Stimulated activated CD4-positive, alpha-beta T cell treated with anti-CD3 and anti-CD28 coated beads, Interleukin-4, amount 100 ng/mL, for 48 hours (primary cell): ENCODE results near the gene MFAP3L.

Experiments
- DNase-seq, 2 donors: peaks; one replicate each; pipeline ENCODE4 v3.0.0-alpha.2; 2020; ENCODE audit warnings: low read depth in 2 of 2

The MFAP3L gene

DNA sequence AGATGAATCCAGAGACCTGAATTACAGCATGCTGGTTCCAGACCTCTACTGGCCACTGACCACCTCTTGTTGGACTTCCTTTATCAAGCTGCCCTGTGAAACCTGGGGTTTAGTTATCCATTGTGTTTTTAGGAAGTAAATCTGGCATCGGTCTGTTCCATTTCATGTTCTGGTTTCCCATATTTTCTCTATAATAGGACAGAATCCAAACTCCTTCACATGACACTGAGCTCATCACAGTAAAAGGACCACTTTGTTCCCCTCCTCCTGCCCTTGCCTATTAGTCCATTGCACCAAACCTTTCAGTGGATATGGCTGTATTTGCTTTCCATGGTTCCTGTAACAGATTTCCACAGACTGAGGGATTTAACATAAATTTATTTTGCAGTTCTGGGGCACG lies 4.0 kb downstream of the MFAP3L start:
- DNase-seq = no peak

DNA sequence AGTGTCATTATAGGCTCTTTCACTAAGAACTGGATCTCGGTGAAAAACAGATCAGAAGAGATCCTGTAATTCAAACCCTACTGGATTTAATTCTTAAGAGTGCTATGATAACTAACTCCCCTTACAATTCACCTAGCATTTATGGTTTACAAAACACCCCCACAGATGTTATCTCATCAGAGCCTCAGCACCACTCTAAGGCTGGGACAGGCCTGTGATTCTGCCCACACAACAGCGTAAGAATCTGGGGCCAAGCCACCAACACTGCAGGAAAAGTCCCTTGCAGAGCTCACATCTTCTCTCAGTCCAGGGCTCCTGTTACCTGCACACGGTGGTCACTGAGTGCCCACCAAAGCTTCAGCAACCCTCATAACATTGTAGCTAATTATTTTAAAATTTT lies 8.9 kb downstream of the MFAP3L start:
- DNase-seq = no peak

DNA sequence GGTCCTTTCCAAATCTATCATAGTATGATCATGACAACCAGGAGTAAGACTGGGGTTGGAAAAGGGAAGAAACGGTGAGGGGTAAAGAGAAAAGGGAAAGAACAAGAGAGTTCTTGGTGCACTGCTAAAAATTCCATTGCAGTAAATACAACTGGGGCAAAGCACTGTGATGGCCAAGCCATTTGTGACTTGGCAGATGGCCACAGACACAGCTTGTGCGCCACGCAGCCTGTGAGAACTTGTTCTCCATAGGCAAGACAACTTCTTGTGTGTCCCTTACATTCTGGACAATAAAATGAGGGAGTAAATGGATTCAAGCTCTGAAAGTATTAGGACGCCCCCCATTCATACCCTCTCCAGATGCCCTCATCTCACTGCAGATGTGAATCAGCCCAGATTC lies 10.9 kb downstream of the MFAP3L start:
- no peak for DNase-seq

DNA sequence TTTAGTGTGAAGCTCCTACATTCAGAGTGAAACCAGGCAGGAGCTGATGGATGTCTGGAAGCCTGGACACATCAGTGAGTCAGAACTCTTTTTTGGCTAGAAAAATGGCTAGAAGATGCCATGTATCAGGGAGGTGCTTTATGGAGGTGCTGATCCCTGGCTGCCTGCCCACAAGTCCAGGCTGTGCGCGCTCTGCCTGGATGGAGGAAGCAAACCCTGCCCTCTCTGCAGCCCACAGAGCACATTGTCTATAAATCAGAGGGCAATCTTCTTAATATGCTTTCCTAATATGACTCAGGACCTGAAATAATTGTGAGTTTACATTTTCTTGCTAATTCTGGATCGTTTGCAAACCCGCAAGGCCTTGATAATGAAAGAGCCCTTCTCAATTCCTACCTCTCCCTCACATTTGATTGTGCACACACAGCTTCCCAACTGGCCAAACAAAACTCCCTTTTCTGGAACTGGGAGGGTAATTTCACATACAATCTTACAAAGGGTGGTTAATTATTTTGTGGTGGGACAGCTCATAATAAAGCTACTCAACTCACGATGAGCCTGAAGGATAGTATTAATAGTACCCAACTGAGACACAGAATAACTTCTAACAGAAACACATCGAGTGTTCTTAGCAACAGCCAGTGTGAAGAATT lies 11.7 kb downstream of the MFAP3L start:
- no peak for DNase-seq

DNA sequence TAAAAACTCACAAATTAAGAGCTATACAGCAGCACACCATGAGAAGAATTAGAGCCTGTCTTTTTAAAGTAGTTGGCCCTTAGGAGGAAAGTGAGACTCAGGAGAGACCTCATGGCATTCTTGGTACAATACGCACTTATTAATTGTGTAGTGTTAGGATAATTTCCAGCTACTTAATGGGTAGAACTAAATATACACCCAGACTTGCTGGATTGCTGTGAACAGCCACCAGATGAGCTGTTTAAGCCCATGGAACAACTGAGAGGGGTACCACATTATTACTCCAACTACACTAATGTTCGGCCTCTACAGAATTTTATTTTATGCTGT lies 13.6 kb downstream of the MFAP3L start:
- no peak for DNase-seq

DNA sequence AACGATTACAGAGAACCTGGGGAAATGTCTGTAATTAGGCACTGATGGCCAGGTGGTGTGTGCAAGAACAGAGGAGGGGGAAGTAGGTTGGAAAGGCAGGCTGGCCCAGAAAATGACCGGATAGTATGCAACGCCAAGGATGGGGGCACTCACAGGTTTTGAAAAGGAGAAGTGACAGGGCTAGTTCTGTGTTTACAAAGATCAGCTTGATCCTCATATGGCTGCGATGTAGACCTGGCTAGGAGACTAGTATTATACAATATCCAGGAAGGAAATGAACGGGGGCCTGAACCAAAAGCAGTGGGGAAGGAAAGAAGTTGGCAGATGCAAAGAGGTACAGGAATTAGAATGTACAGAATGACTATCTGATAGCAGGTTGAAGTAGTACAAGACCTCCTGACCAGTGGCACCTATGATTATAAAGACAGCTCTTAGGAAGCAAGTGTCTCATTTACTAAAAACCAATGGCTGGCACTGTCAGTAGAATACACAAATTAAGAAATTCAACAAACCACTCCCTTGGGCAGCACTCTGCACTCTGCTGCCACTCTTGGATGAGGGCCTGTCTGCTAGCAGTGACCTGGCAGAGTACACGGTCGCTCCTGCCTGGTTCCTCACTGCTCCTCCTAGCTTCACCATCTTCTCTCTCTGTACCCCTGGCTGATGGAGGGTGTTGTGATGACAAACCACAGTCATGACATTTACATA lies 14.1 kb downstream of the MFAP3L start:
- DNase-seq = no peak

DNA sequence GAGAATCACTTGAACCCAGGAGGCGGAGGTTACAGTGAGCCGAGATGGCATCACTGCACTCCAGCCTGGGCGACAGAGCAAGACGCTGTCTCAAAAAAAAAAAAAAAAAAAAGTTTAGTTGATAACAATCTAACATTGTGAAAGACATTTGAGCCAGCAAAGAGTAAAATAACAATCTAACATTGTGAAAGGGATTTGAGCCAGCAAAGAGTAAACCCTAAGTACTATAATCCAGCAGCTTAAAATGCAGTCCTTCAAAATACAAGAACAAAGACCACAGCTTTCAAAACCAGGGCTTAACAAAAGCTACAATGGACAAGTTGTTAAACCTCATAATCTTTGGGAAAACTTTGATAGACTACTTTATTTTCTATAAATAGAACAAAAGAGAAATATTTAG lies 16.9 kb downstream of the MFAP3L start:
- no peak for DNase-seq

DNA sequence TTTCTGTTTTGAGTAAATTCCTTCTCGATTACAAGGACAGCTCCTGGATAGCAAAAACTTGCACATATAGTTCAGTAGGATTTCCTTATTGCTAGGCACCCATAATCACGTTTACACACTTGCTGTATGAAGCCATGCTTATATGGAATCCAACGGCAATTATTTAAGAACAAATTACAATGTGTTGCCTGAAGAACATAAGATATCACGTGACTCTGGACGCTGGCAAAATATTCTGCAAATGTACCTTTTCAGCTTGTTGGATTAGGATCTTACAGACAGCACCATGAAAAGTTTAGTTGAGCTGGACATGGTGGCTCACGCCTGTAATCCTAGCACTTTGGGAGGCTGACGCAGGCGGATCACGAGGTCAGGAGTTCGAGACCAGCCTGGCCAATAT lies 17.4 kb downstream of the MFAP3L start:
- DNase-seq = no peak

DNA sequence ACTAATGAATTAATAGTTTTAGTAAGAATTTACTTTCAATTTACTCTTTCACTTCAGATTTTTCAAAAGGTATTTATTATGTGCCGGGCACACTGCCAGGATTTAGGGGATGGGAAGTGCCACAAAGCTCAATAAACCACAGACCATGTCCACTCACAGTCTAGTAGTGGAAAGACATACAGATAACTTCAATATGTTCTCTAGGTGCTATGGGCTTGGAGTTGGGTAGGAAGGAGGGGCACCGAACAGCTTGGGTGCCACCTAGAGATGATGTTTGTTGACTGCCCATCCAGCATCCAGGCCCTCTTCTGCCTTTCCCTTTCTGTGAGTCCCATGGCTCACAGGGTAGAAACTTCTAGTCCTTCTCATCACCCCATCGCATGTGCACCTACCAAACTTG lies 17.8 kb downstream of the MFAP3L start:
- DNase-seq = no peak

DNA sequence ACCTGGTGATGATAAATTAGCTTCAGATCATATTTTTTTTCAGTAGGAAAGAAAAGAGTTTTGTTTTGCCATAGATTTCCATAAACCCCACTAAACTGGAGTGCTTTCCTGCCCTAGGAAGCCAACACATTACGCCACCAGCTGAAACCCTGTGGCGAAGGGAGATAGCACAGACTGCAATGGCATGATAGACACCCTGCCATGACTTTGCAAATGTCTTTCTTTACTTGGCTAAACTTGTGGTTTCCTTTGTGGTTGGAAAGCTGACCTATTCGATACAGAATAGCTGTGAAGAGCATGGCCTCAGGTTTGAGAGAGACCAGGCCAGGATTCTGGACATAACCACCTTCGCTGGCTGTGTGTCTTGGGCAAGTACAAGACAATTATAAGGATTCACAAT lies 19.1 kb downstream of the MFAP3L start:
- no peak for DNase-seq

DNA sequence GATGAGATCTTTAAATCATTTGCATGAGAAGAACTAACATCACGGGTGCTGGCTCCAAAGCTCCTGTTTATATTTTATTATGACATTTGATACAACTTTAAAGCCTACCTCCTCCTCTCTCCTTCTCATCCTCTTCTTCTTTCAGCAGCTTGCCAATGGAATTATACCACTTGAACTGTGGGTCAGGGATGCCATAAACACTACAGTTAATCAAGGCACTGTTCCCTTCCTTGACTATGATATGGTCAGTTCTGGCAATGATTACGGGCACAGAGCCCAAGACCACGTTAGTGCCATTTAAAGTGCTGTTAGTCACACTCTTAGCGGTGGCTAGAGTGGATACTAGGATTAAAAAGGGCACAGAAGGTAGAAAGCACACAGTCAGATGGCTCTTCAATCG lies 20.7 kb downstream of the MFAP3L start:
- DNase-seq = no peak

DNA sequence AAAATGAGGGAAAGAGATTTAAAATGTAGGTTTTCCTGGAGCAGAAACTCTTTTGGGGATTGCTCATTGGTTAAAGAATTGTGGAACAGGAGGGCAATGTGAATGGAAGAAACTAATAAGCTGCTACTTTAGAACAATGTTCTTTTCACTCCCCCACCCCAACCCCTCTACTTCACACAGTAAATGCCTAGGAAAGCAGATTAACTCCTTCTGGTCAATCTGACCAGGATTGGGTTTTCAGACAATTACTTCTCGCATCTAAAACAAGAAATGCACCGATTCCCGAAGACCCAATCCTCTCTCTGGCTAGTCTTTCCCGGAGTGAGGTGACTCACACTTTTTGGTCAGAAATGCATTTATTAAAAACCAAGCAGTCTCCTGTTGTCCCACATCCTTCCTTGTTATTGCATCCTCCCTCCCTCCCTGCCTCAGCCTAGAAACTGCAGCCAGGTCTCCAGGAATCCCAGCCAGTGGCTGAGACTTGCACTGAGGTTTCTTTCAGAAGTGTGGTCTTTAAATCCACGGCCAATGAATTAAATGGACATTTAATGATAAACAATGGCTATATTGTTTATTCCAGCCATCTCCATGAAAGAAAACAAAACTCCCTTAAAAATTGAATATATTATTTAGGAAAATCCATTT lies 21.4 kb downstream of the MFAP3L start:
- no peak for DNase-seq

DNA sequence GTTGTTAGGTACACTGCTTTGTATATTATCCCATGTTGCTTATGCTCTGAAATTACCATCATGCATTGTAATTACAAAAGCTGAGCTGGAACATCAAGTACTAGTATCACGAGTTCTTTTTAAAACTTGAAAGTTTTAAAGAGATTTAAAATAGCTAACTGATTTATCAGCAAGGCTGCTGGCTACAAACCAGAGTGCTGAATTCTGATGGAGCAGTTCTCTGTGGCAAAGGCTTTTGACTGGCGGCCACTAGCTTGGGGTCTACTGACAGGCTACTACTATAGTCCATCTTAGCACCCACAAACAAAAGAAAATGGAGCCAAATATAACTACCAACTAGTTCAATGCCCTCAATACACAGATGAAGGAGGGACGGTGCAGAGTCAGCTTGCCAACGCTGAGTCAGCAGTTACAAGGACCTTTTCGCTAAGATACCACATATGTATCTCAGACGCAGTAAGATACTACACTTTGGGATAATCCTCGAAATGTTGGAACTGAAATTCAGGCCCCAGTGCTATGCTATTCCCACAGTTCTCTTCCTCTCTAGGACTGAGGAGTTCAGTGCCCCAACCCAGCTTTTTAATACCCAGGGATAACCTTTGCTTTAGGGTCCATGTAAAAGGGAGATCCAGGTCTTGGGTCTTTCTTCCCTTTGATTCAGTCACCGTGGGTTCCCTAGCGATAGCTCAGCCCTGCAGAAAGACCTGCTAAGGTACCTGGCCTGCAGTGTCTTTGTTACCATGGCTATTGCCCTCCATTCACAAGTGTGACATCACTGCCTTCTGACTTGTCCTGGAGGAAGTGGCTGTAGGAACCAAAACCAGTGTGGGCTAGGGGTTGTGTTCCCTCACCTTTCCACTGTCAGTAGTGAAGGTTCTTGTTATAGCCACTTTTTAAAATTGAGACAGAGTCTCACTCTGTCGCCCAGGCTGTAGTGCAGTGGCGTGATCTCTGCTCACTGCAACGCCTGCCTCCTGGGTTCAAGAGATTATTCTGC lies 22.8 kb downstream of the MFAP3L start:
- no peak for DNase-seq

DNA sequence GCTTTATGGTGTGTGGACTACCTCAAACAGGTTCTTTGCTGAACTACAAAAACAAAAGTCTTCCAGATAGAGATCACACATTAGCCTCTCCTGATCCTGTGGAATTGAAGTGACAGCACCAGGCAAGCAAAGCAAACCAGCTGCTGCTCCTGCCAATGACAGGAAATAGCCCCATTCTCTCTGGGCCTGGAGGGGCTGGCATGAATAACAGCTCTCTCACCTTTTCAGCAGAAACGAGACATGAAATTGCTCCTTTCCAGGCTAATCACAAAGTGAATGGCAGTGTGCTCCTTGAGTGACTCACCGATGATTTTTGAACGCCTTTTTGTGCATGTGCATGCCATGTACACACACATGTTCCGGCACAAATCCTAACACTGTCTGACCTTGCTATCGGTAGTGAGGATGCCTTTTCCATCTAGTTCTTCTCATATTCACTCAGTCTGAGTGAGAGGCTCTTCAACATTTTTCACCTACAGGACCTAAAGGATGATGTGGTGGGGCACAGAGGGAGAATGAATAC lies 24.4 kb downstream of the MFAP3L start:
- no peak for DNase-seq

DNA sequence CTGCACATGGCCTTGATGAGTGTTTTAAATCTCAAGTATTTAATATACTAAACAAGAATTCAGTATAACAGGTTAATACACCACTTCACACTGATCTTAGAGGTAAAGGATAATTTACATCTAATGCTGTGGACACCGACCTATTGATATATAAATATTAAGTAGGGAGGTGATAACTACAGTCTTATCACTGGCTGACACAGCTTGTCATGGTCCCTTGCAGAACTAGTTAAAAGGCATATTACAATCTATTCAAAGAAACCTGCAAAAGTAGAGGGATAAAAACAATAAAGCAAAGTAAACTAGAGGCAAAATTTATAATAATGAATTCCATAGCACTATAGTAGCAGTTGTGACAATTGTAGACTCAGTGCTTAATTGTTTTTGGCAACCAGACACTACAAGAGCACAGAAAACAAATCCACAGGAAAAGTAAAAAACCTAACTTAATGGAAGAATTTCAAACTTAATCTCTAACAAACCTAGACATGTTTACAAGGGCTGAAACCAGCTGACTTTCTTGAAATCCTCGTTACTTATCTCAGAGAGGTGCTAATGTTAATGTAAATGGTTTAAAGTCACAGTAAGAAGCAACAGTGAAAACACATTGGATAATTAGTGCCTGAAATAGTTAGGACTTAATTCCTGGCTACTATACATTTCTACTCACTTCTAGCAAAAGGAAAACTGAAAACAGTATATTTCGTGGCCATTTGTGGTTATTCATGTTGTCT lies 25.0 kb downstream of the MFAP3L start:
- DNase-seq = no peak

DNA sequence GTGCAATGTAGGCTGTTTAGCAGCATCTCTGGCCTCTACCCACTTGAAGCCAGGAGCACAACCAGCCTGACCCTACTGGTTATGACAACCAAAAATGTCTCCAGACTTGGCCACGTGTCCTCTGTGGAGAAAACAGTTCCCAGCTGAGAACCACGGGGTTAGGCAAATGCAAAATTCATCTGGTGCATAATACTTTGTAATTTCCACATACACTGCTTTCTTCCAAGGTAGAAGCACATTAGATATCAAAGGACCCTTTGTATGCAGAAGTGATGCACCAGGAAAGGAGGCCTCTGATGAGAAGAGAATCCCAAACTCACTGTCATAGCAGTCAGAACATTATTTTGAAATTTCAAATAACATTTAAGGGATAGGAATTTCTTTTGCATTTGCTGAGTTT lies 26.3 kb downstream of the MFAP3L start:
- DNase-seq = no peak

DNA sequence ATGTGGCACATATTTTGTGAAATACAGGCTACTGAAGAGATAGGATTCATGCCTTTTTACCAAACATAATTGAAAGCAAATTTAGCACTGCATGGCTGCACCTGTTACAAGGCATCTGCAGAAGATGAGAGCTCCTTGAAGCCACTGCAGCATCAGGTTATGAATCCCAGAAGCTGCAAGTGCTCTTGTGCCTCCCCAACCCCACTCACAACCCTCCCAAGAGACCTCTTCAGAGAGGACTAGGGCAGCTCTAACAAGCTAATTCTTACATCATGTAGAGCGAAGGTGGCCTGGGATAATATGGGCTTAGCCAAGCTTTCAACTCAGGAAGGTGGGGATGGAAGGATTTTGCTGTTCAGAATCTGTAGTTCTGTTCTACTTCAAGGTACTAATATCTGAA lies 27.2 kb downstream of the MFAP3L start:
- DNase-seq = no peak

DNA sequence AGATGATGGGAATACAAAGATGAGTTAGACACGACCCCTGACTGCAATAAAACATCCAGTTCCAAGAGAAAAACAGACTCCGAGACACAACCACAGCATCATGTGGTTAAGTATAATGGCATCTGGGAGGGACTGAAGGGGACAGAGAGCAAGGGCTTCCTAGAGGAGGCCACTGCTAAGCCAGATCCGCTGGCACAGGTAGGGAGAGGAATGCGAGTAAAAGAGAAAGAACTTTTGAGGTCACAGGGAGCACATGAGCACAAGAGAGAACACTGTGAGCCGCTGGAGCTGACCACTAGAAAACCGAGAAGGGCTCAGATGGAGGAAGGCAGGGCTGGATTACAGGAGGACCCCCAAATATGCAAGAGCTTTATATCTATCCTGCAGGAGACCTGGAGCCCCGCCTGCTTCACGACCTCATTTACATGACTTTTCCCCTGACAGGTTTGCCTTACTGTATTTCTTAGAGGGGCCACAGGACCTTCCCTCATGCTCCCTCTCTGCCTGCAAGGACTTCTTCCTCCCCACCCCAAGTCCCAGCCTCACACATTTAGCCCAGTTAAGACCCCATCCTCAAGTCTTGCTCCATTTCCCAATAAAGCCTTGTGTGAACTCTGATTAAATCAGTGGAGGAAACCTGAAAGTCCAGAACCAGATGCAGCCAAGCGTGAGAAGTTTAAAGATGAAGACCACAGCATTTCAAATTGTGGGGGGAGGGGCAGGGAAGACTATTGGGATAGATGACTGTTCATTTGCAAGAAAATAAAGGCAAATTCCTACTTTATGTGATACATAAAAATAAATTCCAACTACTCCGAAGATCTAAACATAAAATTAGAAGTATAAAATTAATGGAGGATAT lies 29.6 kb downstream of the MFAP3L start:
- no peak for DNase-seq

DNA sequence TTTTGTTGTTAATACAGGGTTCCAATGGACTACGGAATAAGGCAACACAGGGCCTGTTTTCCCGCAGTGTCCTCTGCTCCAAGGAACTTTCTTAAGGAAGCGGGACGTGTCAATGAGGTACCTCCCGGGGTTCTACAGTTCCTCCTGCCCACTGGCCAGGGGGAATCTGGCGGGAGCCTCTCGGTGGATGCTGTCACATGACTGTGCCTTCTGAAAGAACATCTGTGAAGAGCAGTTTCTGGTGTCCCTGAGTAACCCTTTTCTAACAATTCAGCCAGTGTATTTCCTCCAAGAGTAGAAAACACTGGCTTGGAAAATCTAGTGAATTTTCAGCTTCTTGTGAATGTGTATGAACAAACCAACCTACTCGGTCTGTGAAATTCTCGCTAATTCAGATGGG lies 32.7 kb downstream of the MFAP3L start:
- no peak for DNase-seq

DNA sequence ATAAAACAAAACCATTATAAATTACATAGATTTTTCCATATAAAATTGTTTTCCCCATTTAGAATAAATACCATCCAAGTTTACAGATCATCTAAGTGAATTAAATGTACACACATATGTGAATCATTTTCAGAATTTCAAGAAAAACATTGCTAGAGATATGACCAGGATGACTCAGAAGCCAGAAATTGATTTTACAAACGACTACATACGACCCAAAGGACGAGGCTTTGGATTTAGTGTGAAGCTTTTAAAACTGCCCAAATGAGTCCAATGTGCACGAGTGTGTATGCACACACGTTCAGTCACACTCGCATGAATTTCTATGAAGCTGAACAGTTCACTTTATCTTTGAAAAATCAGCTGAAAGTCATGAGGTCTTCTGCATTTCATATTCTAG lies 37.9 kb downstream of the MFAP3L start:
- no peak for DNase-seq
